Skeletal muscle tissue (tissue), 4 donors: ENCODE measurements around the gene ERBB3. TPM values are rescaled to one million over a fixed set of nuclear protein-coding genes. Genes with fewer than 3 reads are reported as not detected.
A peak's percentile ranks its signal among the peaks of the same experiment; 100 is the strongest.

Experiments used
- H3K27ac ChIP-seq: one replicate; pipeline ENCODE4 v1.7.0; 2013; ENCODE audit warnings: mild to moderate bottlenecking, low read depth, low read length, inconsistent platforms
- H3K27me3 ChIP-seq, 3 donors: one replicate each; pipeline ENCODE4 v1.7.0; 2013; ENCODE audit warnings: low read length in 3 of 3; ENCODE audit not compliant: control insufficient read depth in 3 of 3, insufficient read depth in 3 of 3
- H3K36me3 ChIP-seq, 3 donors: one replicate each; pipeline ENCODE4 v1.7.0; 2013; ENCODE audit warnings: low read length in 3 of 3; ENCODE audit not compliant: control insufficient read depth in 3 of 3, insufficient read depth in 3 of 3
- H3K4me1 ChIP-seq, 3 donors: one replicate each; pipeline ENCODE4 v1.7.0; 2013; ENCODE audit warnings: low read length in 3 of 3, mild to moderate bottlenecking in 3 of 3; ENCODE audit not compliant: control insufficient read depth in 3 of 3, insufficient read depth in 3 of 3
- H3K4me3 ChIP-seq, 3 donors: one replicate each; pipeline ENCODE4 v1.7.0; 2013; ENCODE audit warnings: low read length in 3 of 3
- H3K9ac ChIP-seq, 3 donors: one replicate each; pipeline ENCODE4 v1.7.0; 2013; ENCODE audit warnings: low read length in 3 of 3, mild to moderate bottlenecking in 3 of 3, moderate library complexity in 2 of 3, low read depth in 1 of 3
- H3K9me3 ChIP-seq, 3 donors: one replicate each; pipeline ENCODE4 v1.7.0; 2013; ENCODE audit warnings: low read length in 3 of 3; ENCODE audit not compliant: control insufficient read depth in 3 of 3
- total RNA-seq: library from RNA; depleted of rRNA; stranded (reverse); fragments of >200 nt; gene quantifications from one replicate; pipeline ENCODE4 v1.2.3, GENCODE V29; 2014
- donor health status: Osteomylitis.

ERBB3 gene
- total RNA-seq, 1 donor from 2014 or later: 154 TPM

DNA sequence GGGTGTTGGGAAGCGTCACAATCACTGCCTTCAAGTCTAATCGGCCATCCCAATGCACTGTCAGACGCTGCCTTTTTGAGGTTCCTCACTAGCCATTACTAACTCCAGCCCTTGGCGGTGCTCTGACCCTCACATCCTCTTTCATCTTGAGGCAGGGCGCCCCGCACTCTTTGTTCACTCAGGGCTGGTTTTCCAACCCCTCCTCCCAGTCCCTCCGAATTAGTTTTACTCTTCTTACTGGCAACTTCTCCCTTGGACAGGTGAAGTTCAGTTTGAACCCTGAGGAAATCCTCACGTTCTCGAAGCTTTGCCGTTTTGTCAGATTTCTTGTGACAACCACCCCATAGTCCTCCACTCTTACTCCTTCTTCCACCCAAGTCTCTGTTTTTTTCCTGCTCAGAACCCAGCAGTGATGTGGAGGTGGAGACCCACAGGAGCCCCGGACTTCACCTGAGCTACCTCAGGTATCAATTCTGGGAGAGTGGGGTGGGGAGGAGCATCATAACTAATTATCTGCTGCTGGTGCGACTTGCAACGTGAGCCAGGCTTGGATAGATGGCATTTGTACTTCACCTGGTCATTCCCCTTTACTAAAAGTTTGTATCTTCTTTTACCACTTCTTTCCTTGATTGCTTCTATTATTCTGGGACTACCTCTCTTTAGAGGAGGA, 38.9 kb downstream of the ERBB3 start:
- H3K27me3 ChIP-seq: no peaks in the 10 kb centered on the region
- H3K4me1 ChIP-seq: peaks cover 52 to 65% (median 63%) of the 10 kb centered on the region in 3 donors
- no peaks in the 10 kb centered on the region for H3K9me3 ChIP-seq
- H3K36me3 ChIP-seq: peaks cover 11 to 20% (median 15%) of the 10 kb centered on the region in 3 donors
- peak overlapping the region; percentile 94 for H3K27ac ChIP-seq
- H3K9ac ChIP-seq: peak overlapping the region; percentile 80 to 95 (median 94)
- peak overlapping the region; percentile 82 to 97 (median 96) for H3K4me3 ChIP-seq

DNA sequence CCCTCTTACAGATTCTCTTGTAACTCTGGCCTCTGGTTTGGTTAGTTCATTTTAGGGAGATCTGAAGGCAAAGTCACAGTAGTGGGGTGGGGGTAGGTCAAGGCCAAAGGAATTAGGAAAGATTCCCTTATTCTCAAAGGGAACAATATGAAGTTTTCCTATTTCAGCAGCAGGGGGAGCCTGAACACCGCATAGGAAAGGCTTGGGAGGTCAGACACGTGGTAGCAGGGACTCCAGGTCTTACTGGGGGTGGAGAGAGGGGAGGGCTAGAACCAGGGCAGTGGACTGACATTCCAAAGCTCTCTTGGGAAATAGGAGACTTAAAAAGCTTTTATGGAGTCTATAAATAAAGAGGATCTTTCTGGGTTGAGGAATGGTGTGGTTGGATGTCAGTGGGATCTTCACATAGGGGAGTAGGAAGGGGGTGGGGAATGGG, 39.4 kb downstream of the ERBB3 start:
- Histone ChIP-seq H3K27me3 (no peaks in the 10 kb centered on the region), H3K9ac (peak overlapping the region; percentile 80 to 95 (median 94)), H3K9me3 (no peaks in the 10 kb centered on the region), H3K27ac (peak overlapping the region; percentile 94), H3K36me3 (peaks cover 11 to 15% (median 14%) of the 10 kb centered on the region in 3 donors), H3K4me1 (peaks cover 57 to 71% (median 68%) of the 10 kb centered on the region in 3 donors), H3K4me3 (peak overlapping the region; percentile 82 to 97 (median 96))

DNA sequence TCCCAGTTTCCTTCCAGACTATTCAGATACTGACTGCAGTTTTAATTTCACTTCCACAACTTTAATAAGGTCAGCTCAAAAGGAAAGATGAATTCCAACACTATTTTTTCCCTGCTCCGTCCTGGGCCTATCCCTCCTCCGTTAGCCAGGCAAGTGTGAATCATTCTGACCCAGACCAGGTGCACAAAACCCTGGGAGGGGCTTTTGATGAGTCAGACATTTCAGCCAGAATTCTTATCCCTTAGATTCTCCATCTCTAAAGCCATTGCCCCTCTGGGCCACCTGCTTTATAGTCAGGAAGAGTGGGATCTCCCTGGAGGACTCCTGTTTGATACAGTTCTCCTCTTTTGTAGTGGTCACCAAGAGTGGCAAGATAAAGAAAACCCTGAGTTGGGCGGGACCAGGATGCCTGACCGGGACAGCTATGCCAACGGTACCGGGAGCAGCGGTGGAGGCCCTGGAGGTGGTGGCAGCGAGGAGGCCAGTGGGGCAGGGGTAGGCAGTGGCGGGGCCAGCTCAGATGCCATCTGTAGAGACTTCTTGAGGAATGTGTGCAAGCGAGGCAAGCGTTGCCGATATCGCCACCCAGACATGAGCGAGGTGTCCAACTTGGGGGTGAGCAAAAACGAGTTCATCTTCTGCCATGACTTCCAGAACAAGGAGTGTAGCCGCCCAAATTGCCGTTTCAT, 40.3 kb downstream of the ERBB3 start:
- peak overlapping the region in 2 of 3 donors; percentile 75 to 95 for H3K9ac ChIP-seq
- peak overlapping the region; percentile 25 to 56 (median 53) for H3K4me3 ChIP-seq
- H3K27ac ChIP-seq: peak overlapping the region; percentile 94
- H3K9me3 ChIP-seq: no peaks in the 10 kb centered on the region
- H3K4me1 ChIP-seq: peaks cover 63 to 77% (median 75%) of the 10 kb centered on the region in 3 donors
- H3K27me3 ChIP-seq: no peaks in the 10 kb centered on the region
- H3K36me3 ChIP-seq: peaks cover 11 to 15% (median 14%) of the 10 kb centered on the region in 3 donors

DNA sequence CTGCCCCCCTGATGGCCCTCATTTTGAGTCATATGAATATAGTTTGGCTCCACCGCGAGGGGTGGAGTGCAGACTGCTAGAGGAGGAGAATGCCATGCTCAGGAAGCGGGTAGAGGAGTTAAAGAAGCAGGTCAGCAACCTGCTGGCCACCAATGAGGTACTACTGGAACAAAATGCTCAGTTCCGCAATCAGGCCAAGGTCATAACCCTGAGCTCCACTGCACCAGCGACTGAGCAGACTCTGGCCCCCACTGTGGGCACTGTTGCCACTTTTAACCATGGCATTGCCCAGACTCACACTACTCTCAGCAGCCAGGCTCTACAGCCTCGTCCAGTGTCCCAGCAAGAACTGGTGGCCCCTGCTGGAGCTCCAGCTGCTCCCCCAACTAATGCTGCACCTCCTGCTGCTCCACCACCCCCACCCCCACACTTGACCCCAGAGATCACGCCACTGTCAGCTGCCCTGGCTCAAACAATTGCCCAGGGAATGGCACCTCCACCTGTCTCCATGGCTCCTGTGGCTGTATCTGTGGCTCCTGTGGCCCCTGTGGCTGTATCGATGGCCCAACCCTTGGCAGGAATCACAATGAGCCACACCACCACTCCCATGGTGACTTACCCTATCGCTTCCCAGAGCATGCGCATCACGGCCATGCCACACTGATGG, 41.4 kb downstream of the ERBB3 start:
- peak overlapping the region; percentile 13 to 75 (median 65) for H3K9ac ChIP-seq
- peak overlapping the region; percentile 94 for H3K27ac ChIP-seq
- H3K27me3 ChIP-seq: no peaks in the 10 kb centered on the region
- H3K4me1 ChIP-seq: peaks cover 74 to 86% (median 83%) of the 10 kb centered on the region in 3 donors
- no peaks in the 10 kb centered on the region for H3K9me3 ChIP-seq
- peak overlapping the region in 2 of 3 donors; percentile 53 to 56 for H3K4me3 ChIP-seq
- peaks cover 11 to 15% (median 14%) of the 10 kb centered on the region in 3 donors for H3K36me3 ChIP-seq

DNA sequence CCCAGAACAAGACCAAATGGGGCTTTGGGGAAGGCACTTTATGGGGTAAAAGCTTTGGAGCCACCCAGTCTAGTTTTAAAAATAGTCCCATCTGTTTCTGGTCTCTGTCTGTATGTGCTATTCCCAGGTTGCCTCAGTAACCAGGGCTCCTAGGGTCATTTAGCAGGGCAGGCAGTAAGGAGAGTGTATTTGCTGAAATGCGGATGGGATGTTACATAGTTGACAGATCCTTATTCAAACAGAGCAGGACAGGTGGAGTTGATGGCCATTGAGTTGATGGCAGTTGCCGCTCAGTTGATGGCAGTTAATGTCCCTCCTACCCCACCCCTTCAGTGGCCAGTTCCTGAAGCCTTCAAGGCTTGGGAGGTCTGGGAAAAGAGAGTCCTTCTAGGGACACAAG, 42.7 kb downstream of the ERBB3 start:
- Histone ChIP-seq H3K36me3 (peaks cover 11 to 15% (median 14%) of the 10 kb centered on the region in 3 donors), H3K4me1 (peaks cover 87 to 95% (median 92%) of the 10 kb centered on the region in 3 donors), H3K4me3 (peak overlapping the region in 2 of 3 donors; percentile 17 to 31), H3K27me3 (no peaks in the 10 kb centered on the region), H3K9ac (peak overlapping the region in 1 of 3 donors; percentile 75), H3K27ac (peak overlapping the region; percentile 94), H3K9me3 (no peaks in the 10 kb centered on the region)

DNA sequence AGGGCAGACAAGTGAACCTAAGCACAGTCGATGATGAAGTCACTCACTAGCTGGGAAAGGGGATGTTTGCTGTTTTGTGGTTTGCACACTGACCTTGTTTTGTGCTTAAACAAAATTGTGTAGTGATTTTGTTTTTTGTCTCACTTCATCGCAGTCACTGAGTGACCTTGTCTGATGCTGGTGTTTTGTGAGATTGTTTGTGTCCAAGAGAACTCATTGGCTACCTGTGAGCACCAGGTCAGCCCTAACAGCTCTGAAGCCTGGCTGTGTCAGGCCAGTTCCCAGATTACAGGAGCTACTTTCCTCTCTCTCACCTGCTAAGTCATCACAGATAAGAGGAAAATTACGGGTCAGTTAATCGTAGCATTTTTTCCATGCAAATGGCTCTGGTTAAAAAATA, 44.2 kb downstream of the ERBB3 start:
- Histone ChIP-seq H3K27ac (peak overlapping the region; percentile 94), H3K36me3 (peaks cover 11 to 15% (median 12%) of the 10 kb centered on the region in 3 donors), H3K4me3 (no peak overlapping the region), H3K9ac (peak overlapping the region; percentile 8 to 34 (median 34)), H3K27me3 (no peaks in the 10 kb centered on the region), H3K4me1 (peaks cover 76 to 92% (median 84%) of the 10 kb centered on the region in 3 donors), H3K9me3 (no peaks in the 10 kb centered on the region)

DNA sequence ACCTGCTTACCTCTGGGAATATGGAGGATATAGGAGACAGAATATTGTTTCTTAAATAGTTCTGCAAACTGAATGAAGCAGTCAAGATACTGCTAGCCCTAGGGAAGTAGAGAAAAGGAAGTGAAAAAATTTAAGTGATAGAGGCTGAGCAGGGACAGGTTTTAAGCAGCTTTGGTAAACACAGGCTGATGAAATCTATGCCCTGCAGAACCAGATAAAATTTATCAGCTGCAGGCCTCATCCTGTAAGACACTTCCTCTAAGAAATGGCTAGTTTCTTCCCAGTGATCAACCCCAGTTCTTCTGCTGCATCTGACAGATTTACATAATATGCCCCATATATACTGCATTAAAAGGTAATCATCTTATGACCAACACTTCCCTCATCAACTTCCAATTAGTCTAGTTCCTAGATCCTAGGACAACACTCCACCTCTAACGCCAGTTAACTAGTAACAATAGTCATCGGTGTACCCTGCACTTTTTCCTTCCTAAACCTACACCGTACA, 46.8 kb downstream of the ERBB3 start:
- H3K9me3 ChIP-seq: no peaks in the 10 kb centered on the region
- peak overlapping the region; percentile 70 to 75 (median 72) for H3K9ac ChIP-seq
- peaks cover 16 to 18% (median 17%) of the 10 kb centered on the region in 3 donors for H3K36me3 ChIP-seq
- H3K4me3 ChIP-seq: peak overlapping the region in 2 of 3 donors; percentile 55 to 76
- peak overlapping the region; percentile 96 for H3K27ac ChIP-seq
- peaks cover 70 to 86% (median 72%) of the 10 kb centered on the region in 3 donors for H3K4me1 ChIP-seq
- no peaks in the 10 kb centered on the region for H3K27me3 ChIP-seq

DNA sequence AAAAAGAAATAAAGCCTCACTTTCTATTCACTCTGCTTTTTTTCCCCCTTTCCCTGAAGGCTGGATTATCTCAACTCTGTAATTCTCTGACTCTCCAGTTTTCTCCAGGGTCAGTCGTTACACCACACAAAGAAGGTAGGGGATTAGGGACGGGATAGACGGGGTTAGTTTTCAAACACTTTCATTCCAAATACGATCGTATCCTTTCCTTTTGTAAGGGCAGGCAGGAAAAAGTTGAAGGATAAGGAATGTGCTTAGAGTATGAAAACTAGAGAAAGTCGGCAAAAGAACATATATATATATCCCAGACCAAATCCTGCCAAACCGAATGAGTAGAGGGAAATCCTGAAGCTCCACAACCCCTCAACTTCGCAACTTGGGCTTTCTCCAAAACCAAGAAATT, 47.5 kb downstream of the ERBB3 start:
- Histone ChIP-seq H3K9me3 (no peaks in the 10 kb centered on the region), H3K27ac (peak overlapping the region; percentile 96), H3K27me3 (no peaks in the 10 kb centered on the region), H3K4me3 (peak overlapping the region; percentile 3 to 76 (median 59)), H3K4me1 (peaks cover 63 to 79% (median 65%) of the 10 kb centered on the region in 3 donors), H3K9ac (peak overlapping the region; percentile 70 to 75 (median 72)), H3K36me3 (peaks cover 22 to 23% (median 22%) of the 10 kb centered on the region in 3 donors)

DNA sequence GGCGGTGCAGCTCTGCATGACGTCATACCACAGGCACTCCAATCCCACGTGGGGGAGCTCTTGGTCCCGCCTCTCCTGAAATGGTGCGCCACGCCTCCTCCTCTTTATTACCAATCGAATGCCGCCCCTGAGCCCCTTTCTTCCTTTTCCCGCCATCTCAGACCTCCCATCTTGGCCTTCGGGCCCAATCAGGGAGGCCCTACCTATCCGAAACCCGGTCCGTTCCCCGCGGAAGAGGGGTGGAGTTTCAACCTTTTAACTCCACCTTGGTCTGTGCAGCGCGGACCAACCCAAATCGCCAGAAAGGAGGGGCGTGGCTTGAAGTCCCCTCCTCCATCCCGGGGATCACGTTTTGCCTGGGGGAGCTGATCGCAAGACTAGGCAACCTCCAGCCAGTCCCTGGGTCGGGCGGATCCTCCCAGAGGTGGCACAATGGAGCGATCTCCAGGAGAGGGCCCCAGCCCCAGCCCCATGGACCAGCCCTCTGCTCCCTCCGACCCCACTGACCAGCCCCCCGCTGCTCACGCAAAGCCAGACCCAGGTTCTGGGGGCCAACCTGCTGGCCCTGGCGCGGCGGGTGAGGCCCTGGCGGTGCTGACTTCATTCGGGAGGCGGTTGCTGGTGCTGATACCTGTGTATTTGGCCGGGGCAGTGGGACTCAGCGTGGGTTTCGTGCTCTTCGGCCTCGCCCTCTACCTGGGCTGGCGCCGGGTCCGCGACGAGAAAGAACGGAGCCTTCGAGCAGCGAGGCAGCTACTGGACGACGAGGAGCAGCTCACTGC, 48.1 kb downstream of the ERBB3 start, which contains the start of gene ESYT1:
Gene ESYT1, plus strand, starts transcription at position 380 of the 782 bp plus-strand sequence. Its CDS starts 53 bp downstream, at position 433.
- peaks cover 57 to 73% (median 59%) of the 10 kb centered on the region in 3 donors for H3K4me1 ChIP-seq
- no peaks in the 10 kb centered on the region for H3K27me3 ChIP-seq
- H3K9ac ChIP-seq: peak within 1 kb of the TSS; percentile 89 to 99 (median 96)

More for the DNA sequence above, 48.1 kb downstream of the ERBB3 start, which contains the start of gene ESYT1:
- Histone ChIP-seq H3K9me3 (no peaks in the 10 kb centered on the region), H3K36me3 (peaks cover 25 to 27% (median 26%) of the 10 kb centered on the region in 3 donors), H3K27ac (peak within 1 kb of the TSS; percentile 96), H3K4me3 (peak within 1 kb of the TSS; percentile 93 to 97 (median 97))
